H9 (cell line): ENCODE data around the gene RFX4. TPM values are rescaled to one million over a fixed set of nuclear protein-coding genes. Genes with fewer than 3 reads are reported as not detected.

ENCODE experiments used
- DNase-seq: peaks from one replicate; pipeline ENCODE4 v3.0.0-alpha.2; 2017
- H2AFZ ChIP-seq: one replicate; pipeline ENCODE4 v1.6.1; 2013; ENCODE audit warnings: mild to moderate bottlenecking, low read length, control low read depth, moderate library complexity
- H2AK5ac ChIP-seq: 2 replicates; pipeline ENCODE4 v1.6.1; 2013; ENCODE audit warnings: low read length, control low read depth, mixed read lengths; ENCODE audit not compliant: insufficient read length
- H2BK120ac ChIP-seq: one replicate; pipeline ENCODE4 v1.6.1; 2013; ENCODE audit warnings: low read depth, mild to moderate bottlenecking, low read length, control low read depth, inconsistent platforms; ENCODE audit not compliant: poor library complexity, severe bottlenecking
- H2BK12ac ChIP-seq: 2 replicates; pipeline ENCODE4 v1.6.1; 2013; ENCODE audit warnings: low read length, control low read depth, mixed read lengths, low read depth; ENCODE audit not compliant: insufficient read length
- H2BK15ac ChIP-seq: 2 replicates; pipeline ENCODE4 v1.6.1; 2013; ENCODE audit warnings: low read depth, low read length, control low read depth
- H2BK20ac ChIP-seq: one replicate; pipeline ENCODE4 v1.6.1; 2013; ENCODE audit warnings: low read depth, mild to moderate bottlenecking, low read length, control low read depth, inconsistent platforms; ENCODE audit not compliant: poor library complexity, severe bottlenecking
- H2BK5ac ChIP-seq: 2 replicates; pipeline ENCODE4 v1.6.1; 2013; ENCODE audit warnings: low read length, control low read depth, mixed read lengths; ENCODE audit not compliant: insufficient read length
- H3K14ac ChIP-seq: 2 replicates; pipeline ENCODE4 v1.6.1; 2013; ENCODE audit warnings: low read length, control low read depth; ENCODE audit not compliant: insufficient read depth
- H3K18ac ChIP-seq: 2 replicates; pipeline ENCODE4 v1.6.1; 2013; ENCODE audit warnings: low read depth, mild to moderate bottlenecking, mixed read lengths, low read length, control low read depth; ENCODE audit not compliant: insufficient read length
- H3K23ac ChIP-seq: 2 replicates; pipeline ENCODE4 v1.6.1; 2013; ENCODE audit warnings: low read length, control low read depth, mixed read lengths, low read depth; ENCODE audit not compliant: insufficient read length
- H3K23me2 ChIP-seq: 2 replicates; pipeline ENCODE4 v1.6.1; 2013; ENCODE audit warnings: low read depth, mild to moderate bottlenecking, mixed read lengths, low read length, control low read depth; ENCODE audit not compliant: insufficient read length, poor library complexity, severe bottlenecking
- H3K27ac ChIP-seq: 2 replicates; pipeline ENCODE4 v1.5.1; 2013; ENCODE audit warnings: low read length, control low read depth, mixed read lengths, low read depth; ENCODE audit not compliant: insufficient read length
- H3K27me3 ChIP-seq: 2 replicates; pipeline ENCODE4 v1.6.1; 2013; ENCODE audit warnings: low read length, control low read depth, inconsistent platforms; ENCODE audit not compliant: insufficient read depth
- H3K4ac ChIP-seq: 2 replicates; pipeline ENCODE4 v1.6.1; 2013; ENCODE audit warnings: low read depth, mild to moderate bottlenecking, control low read depth, inconsistent platforms, low read length, moderate library complexity
- H3K4me1 ChIP-seq: 2 replicates; pipeline ENCODE4 v1.6.1; 2013; ENCODE audit warnings: low read length, control low read depth, inconsistent platforms; ENCODE audit not compliant: insufficient read depth
- H3K4me2 ChIP-seq: 2 replicates; pipeline ENCODE4 v1.6.1; 2013; ENCODE audit warnings: low read length, control low read depth, mixed read lengths; ENCODE audit not compliant: insufficient read length, insufficient read depth
- H3K56ac ChIP-seq: 2 replicates; pipeline ENCODE4 v1.6.1; 2013; ENCODE audit warnings: low read depth, mild to moderate bottlenecking, mixed read lengths, low read length, control low read depth; ENCODE audit not compliant: insufficient read length
- H3K79me1 ChIP-seq: 2 replicates; pipeline ENCODE4 v1.6.1; 2013; ENCODE audit warnings: low read depth, mild to moderate bottlenecking, moderate library complexity, low read length, control low read depth, inconsistent platforms; ENCODE audit not compliant: insufficient read depth, poor library complexity, severe bottlenecking
- H3K79me2 ChIP-seq: 2 replicates; pipeline ENCODE4 v1.6.1; 2013; ENCODE audit warnings: low read length, control low read depth, inconsistent platforms; ENCODE audit not compliant: insufficient read depth
- H3K9ac ChIP-seq: 2 replicates; pipeline ENCODE4 v1.6.1; 2013; ENCODE audit warnings: low read length, control low read depth, mixed read lengths; ENCODE audit not compliant: insufficient read length; ENCODE audit errors: extremely low read depth
- H3K9me3 ChIP-seq: one replicate; pipeline ENCODE4 v1.6.1; 2013; ENCODE audit warnings: low read depth, low read length, inconsistent platforms; ENCODE audit not compliant: control insufficient read depth
- H3T11ph ChIP-seq: one replicate; pipeline ENCODE4 v1.6.1; 2013; ENCODE audit warnings: mild to moderate bottlenecking, low read length, control low read depth, inconsistent platforms
- H4K20me1 ChIP-seq: one replicate; pipeline ENCODE4 v1.6.1; 2013; ENCODE audit not compliant: control insufficient read depth, insufficient read length, insufficient read depth
- H4K5ac ChIP-seq: 2 replicates; pipeline ENCODE4 v1.6.1; 2013; ENCODE audit warnings: low read depth, mild to moderate bottlenecking, mixed read lengths, low read length, control low read depth; ENCODE audit not compliant: insufficient read length
- H4K8ac ChIP-seq: replicated peaks from 2 replicates; pipeline ENCODE4 v1.6.1; 2013; ENCODE audit warnings: low read length, control low read depth, mixed read lengths, low read depth; ENCODE audit not compliant: insufficient read length
- H4K91ac ChIP-seq: 2 replicates; pipeline ENCODE4 v1.6.1; 2013; ENCODE audit warnings: low read depth, mild to moderate bottlenecking, moderate library complexity, mixed read lengths, low read length, control low read depth; ENCODE audit not compliant: insufficient read length
- H3K27ac Mint-ChIP-seq, 3 experiments: 2 replicates in 2 of 3; 3 replicates in 1 of 3; pipeline ENCODE4 v1.8.0; 2020 to 2021; ENCODE audit warnings: mixed read lengths in 3 of 3, mild to moderate bottlenecking in 1 of 3, moderate library complexity in 1 of 3
- H3K27me3 Mint-ChIP-seq: 2 replicates; pipeline ENCODE4 v1.8.0; 2021; ENCODE audit warnings: low read depth, mild to moderate bottlenecking, moderate library complexity, mixed read lengths
- H3K36me3 Mint-ChIP-seq, 3 experiments: 2 replicates in 2 of 3; 3 replicates in 1 of 3; pipeline ENCODE4 v1.8.0; 2020 to 2021; ENCODE audit warnings: low read depth in 3 of 3, mixed read lengths in 3 of 3; ENCODE audit not compliant: insufficient read depth in 1 of 3
- H3K4me1 Mint-ChIP-seq, 2 experiments: 2 replicates each; pipeline ENCODE4 v1.8.0; 2020; ENCODE audit warnings: mixed read lengths in 2 of 2
- H3K4me3 Mint-ChIP-seq, 2 experiments: 2 replicates in 1 of 2; 3 replicates in 1 of 2; pipeline ENCODE4 v1.8.0; 2020 to 2021; ENCODE audit warnings: mild to moderate bottlenecking in 2 of 2, mixed read lengths in 2 of 2, moderate library complexity in 1 of 2
- H3K9me3 Mint-ChIP-seq, 2 experiments: 2 replicates in 1 of 2; 3 replicates in 1 of 2; pipeline ENCODE4 v1.8.0; 2020; ENCODE audit warnings: mild to moderate bottlenecking in 2 of 2, mixed read lengths in 2 of 2, moderate library complexity in 1 of 2
- WGBS: extraction: QIAGEN DNeasy Blood & Tissue Kit; methylation state at CpG from one replicate; pipeline ENCODE4 v1.1.7; 2013; ENCODE audit warnings: missing lambda C conversion rate, low lambda C conversion rate, mixed read lengths; ENCODE audit not compliant: insufficient read length; ENCODE audit errors: extremely low coverage; 5-methylcytosine and 5-hydroxymethylcytosine counted together
- total RNA-seq: library from RNA; stranded (reverse); gene quantifications from 2 replicates; pipeline ENCODE4 v1.2.1, GENCODE V29; 2021
- TF ChIP-seq, protein P1 (sequence below): fragments of 200-600 bp; sonication (generic); conservative IDR thresholded peaks from 3 replicates; pipeline ENCODE4 v1.8.0; 2021; ENCODE audit warnings: antibody characterized with exemption, mild to moderate bottlenecking

Gene RFX4
- total RNA-seq, 1 experiment from 2014 or later: 0.57 TPM

GRCh38 chr12:106651552-106651951, 68.7 kb downstream of the RFX4 start:
- H2BK15ac ChIP-seq: no peak overlapping the region
- H3K79me1 ChIP-seq: no peaks in the 10 kb centered on the region
- H4K5ac ChIP-seq: no peak overlapping the region
- H2AK5ac ChIP-seq: no peak overlapping the region
- H3K9me3 ChIP-seq: no peaks in the 10 kb centered on the region
- peaks cover 8% of the 10 kb centered on the region for H3K27me3 Mint-ChIP-seq
- H3K27ac Mint-ChIP-seq: no peak overlapping the region
- H3K4me1 ChIP-seq: peaks cover 1% of the 10 kb centered on the region; the same call in 1 of the 2 replicates
- H3K4me1 Mint-ChIP-seq: peaks cover 0 to under 1% of the 10 kb centered on the region in 2 experiments; a peak in 1 of 4 replicates
- H3K18ac ChIP-seq: no peak overlapping the region
- no peak overlapping the region for H3K14ac ChIP-seq
- no peaks in the 10 kb centered on the region; a peak in 1 of 5 replicates for H3K9me3 Mint-ChIP-seq
- H4K20me1 ChIP-seq: no peaks in the 10 kb centered on the region
- no peaks in the 10 kb centered on the region for H3K36me3 Mint-ChIP-seq
- H2BK12ac ChIP-seq: no peak overlapping the region
- H4K91ac ChIP-seq: no peak overlapping the region
- no peak overlapping the region for H2BK20ac ChIP-seq
- no peak overlapping the region for H2BK5ac ChIP-seq
- no peak overlapping the region for H2BK120ac ChIP-seq
- H3K4me3 Mint-ChIP-seq: no peak overlapping the region
- H3K23me2 ChIP-seq: no peaks in the 10 kb centered on the region
- no peak overlapping the region for H3K4me2 ChIP-seq
- H3K27ac ChIP-seq: no peak overlapping the region
- no peak overlapping the region for H3K9ac ChIP-seq
- no CpG with 5 or more reads among the region's 2 CpGs for WGBS
- H4K8ac ChIP-seq: no peak overlapping the region
- no peak for DNase-seq
- no peak overlapping the region for H3K23ac ChIP-seq
- H2AFZ ChIP-seq: no peak overlapping the region
- H3K79me2 ChIP-seq: no peaks in the 10 kb centered on the region
- no peaks in the 10 kb centered on the region for H3K27me3 ChIP-seq
- no peak overlapping the region for H3T11ph ChIP-seq
- no peak overlapping the region for H3K4ac ChIP-seq
- TF ChIP-seq, protein P1, sequence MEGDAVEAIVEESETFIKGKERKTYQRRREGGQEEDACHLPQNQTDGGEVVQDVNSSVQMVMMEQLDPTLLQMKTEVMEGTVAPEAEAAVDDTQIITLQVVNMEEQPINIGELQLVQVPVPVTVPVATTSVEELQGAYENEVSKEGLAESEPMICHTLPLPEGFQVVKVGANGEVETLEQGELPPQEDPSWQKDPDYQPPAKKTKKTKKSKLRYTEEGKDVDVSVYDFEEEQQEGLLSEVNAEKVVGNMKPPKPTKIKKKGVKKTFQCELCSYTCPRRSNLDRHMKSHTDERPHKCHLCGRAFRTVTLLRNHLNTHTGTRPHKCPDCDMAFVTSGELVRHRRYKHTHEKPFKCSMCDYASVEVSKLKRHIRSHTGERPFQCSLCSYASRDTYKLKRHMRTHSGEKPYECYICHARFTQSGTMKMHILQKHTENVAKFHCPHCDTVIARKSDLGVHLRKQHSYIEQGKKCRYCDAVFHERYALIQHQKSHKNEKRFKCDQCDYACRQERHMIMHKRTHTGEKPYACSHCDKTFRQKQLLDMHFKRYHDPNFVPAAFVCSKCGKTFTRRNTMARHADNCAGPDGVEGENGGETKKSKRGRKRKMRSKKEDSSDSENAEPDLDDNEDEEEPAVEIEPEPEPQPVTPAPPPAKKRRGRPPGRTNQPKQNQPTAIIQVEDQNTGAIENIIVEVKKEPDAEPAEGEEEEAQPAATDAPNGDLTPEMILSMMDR: no peak
- no peak overlapping the region for H3K56ac ChIP-seq
